Smooth muscle cell (in vitro differentiated cells): ENCODE results near the gene SLC24A3. TPM values are rescaled to one million over a fixed set of nuclear protein-coding genes. Genes with fewer than 3 reads are reported as not detected.

Experiments used
- DNase-seq: peaks from one replicate; lab custom pipeline; 2025; ENCODE audit not compliant: unreplicated experiment; lab: John Stamatoyannopoulos, UW
- H2AFZ ChIP-seq: fragments of 200-600 bp; sonication (generic); 2 replicates; pipeline ENCODE4 v1.6.0; 2016; ENCODE audit warnings: antibody characterized with exemption, low read depth, mild to moderate bottlenecking
- H3F3A ChIP-seq: fragments of 200-600 bp; sonication (generic); 2 replicates; pipeline ENCODE4 v1.6.0; 2017; ENCODE audit warnings: antibody characterized with exemption, low read depth
- H3K27ac ChIP-seq: fragments of 200-600 bp; sonication (generic); 2 replicates; pipeline ENCODE4 v1.5.1; 2016; ENCODE audit warnings: low read depth, mild to moderate bottlenecking
- H3K27me3 ChIP-seq: fragments of 200-600 bp; sonication (generic); 2 replicates; pipeline ENCODE4 v1.6.1; 2016; ENCODE audit warnings: low read depth, mild to moderate bottlenecking
- H3K36me3 ChIP-seq: fragments of 200-600 bp; sonication (generic); 2 replicates; pipeline ENCODE4 v1.5.1; 2016; ENCODE audit warnings: low read depth
- H3K4me1 ChIP-seq: fragments of 200-600 bp; sonication (generic); 2 replicates; pipeline ENCODE4 v1.5.1; 2016; ENCODE audit warnings: low read depth
- H3K4me2 ChIP-seq: fragments of 200-600 bp; sonication (generic); 2 replicates; pipeline ENCODE4 v1.6.0; 2016; ENCODE audit warnings: mild to moderate bottlenecking
- H3K4me3 ChIP-seq: fragments of 200-600 bp; sonication (generic); 2 replicates; pipeline ENCODE4 v1.5.1; 2016; ENCODE audit warnings: mild to moderate bottlenecking
- H3K79me2 ChIP-seq: fragments of 200-600 bp; sonication (generic); 2 replicates; pipeline ENCODE4 v1.6.0; 2016; ENCODE audit warnings: low read depth, mild to moderate bottlenecking
- H3K9ac ChIP-seq: fragments of 200-600 bp; sonication (generic); 2 replicates; pipeline ENCODE4 v1.6.0; 2016; ENCODE audit warnings: low read depth
- H3K9me3 ChIP-seq: fragments of 200-600 bp; sonication (generic); replicated peaks from 2 replicates; pipeline ENCODE4 v1.5.1; 2016; ENCODE audit warnings: low read depth
- H4K20me1 ChIP-seq: fragments of 200-600 bp; sonication (generic); 2 replicates; pipeline ENCODE4 v1.6.0; 2016; ENCODE audit warnings: low read depth
- WGBS: methylation state at CpG from one replicate; pipeline ENCODE4 v1.1.7; 2016; ENCODE audit warnings: low lambda C conversion rate; 5-methylcytosine and 5-hydroxymethylcytosine counted together
- polyA plus RNA-seq: library from polyadenylated mRNA; unstranded; fragments of >200 nt; fragmentation: Nextera tagmentation; extraction: Ambion mirVana; gene quantifications from 2 replicates; pipeline ENCODE4 v1.2.1, GENCODE V29; 2016
- total RNA-seq: library from RNA; depleted of rRNA; stranded (reverse); fragments of >200 nt; gene quantifications from 2 replicates; pipeline ENCODE4 v1.2.3, GENCODE V29; 2014
- TF ChIP-seq, protein P1 (sequence below): fragments of 200-600 bp; sonication (generic); IDR thresholded peaks from 2 replicates; pipeline ENCODE4 v1.5.1; 2017; ENCODE audit warnings: borderline replicate concordance, mild to moderate bottlenecking, antibody characterized with exemption; ENCODE audit not compliant: insufficient read depth, poor library complexity, severe bottlenecking

The SLC24A3 gene
- total and polyA plus RNA-seq, 2 experiments from 2014 or later, result 2.5 to 3.2 TPM

DNA sequence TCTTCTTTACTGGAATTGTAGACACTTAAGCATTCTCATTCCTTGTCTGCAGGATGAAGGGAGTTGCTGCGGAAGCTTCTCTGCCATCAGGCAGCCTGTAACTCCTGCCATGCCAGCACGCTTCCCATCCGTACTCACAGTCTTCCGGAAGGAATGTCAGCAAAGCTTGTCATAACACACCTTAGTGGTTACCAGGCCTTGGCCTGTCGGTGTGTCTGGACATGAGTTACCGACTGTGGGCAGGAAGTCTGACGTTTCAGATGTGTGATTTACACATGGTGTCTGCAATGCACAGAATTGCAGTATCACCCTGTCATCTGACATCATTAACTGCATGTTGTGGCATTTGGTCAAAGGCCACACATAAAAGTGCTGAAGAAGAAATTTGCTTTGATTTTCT lies 102.2 kb downstream of the SLC24A3 start:
- Histone ChIP-seq H4K20me1 (no peaks in the 10 kb centered on the region), H3K9me3 (no peaks in the 10 kb centered on the region)
- WGBS, result 58% methylated on average over 7 of the region's 7 CpGs

DNA sequence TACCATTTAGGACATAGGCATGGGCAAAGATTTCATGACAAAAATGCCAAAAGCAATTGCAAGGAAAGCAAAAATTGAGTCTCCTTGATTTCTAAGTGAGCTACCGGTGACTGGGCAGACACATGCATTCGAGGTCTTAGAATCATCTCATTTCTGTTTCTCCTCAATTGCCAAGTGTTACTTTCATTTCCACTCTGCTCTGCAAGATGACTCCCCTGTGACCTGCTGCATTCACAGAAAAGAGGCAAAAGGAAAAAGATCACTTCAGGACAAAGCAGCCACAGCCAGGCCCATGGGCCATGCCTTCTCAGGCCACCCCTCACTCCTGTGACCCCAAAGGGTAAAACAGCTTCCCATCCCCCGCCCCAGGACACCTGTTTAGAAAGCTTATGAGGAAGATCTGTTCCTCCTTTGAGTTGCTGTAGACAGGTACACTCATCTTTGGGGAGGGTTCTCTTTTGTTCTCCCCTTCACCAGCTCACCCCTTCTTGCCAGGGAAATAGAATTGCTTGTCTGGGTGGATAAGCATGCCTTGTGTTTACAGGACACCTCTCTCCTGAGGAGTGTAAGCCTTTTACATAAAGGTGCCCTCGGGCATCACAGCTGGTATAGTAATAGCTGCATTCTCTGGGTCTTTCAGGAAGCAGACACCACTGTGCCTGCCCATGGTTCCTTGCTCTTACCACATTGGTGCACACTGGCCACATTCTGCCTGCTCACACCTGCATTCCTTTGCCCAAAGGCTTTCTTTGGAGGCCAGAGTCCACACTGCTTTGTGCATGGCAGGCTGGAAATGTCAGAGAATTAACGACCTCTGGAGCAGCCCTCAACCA lies 105.0 kb downstream of the SLC24A3 start:
- no peaks in the 10 kb centered on the region for H3K79me2 ChIP-seq
- H3K27me3 ChIP-seq, result no peaks in the 10 kb centered on the region
- no peak for DNase-seq
- no peaks in the 10 kb centered on the region for H3K9me3 ChIP-seq
- TF ChIP-seq, protein P1, sequence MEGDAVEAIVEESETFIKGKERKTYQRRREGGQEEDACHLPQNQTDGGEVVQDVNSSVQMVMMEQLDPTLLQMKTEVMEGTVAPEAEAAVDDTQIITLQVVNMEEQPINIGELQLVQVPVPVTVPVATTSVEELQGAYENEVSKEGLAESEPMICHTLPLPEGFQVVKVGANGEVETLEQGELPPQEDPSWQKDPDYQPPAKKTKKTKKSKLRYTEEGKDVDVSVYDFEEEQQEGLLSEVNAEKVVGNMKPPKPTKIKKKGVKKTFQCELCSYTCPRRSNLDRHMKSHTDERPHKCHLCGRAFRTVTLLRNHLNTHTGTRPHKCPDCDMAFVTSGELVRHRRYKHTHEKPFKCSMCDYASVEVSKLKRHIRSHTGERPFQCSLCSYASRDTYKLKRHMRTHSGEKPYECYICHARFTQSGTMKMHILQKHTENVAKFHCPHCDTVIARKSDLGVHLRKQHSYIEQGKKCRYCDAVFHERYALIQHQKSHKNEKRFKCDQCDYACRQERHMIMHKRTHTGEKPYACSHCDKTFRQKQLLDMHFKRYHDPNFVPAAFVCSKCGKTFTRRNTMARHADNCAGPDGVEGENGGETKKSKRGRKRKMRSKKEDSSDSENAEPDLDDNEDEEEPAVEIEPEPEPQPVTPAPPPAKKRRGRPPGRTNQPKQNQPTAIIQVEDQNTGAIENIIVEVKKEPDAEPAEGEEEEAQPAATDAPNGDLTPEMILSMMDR, result no peak
- H3K4me1 ChIP-seq, result no peaks in the 10 kb centered on the region
- no peaks in the 10 kb centered on the region for H3K36me3 ChIP-seq
- 81% methylated on average over 5 of the region's 5 CpGs for WGBS
- no peaks in the 10 kb centered on the region for H4K20me1 ChIP-seq
- H3F3A ChIP-seq, result no peaks in the 10 kb centered on the region
- no peak overlapping the region for H3K4me2 ChIP-seq
- no peak overlapping the region for H3K9ac ChIP-seq
- no peak overlapping the region for H3K4me3 ChIP-seq
- no peak overlapping the region for H2AFZ ChIP-seq
- H3K27ac ChIP-seq, result no peak overlapping the region

More for the DNA sequence above, 102.2 kb downstream of the SLC24A3 start:
- no peak for DNase-seq
- peak overlapping the region; percentile 61 for H3K27ac ChIP-seq
- no peaks in the 10 kb centered on the region for H3F3A ChIP-seq
- TF ChIP-seq, protein P1, result no peak
- H3K36me3 ChIP-seq, result no peaks in the 10 kb centered on the region
- H3K4me3 ChIP-seq, result no peak overlapping the region
- no peak overlapping the region for H2AFZ ChIP-seq
- H3K9ac ChIP-seq, result no peak overlapping the region
- no peaks in the 10 kb centered on the region for H3K27me3 ChIP-seq
- no peaks in the 10 kb centered on the region for H3K4me1 ChIP-seq
- H3K4me2 ChIP-seq, result no peak overlapping the region
- no peaks in the 10 kb centered on the region for H3K79me2 ChIP-seq

DNA sequence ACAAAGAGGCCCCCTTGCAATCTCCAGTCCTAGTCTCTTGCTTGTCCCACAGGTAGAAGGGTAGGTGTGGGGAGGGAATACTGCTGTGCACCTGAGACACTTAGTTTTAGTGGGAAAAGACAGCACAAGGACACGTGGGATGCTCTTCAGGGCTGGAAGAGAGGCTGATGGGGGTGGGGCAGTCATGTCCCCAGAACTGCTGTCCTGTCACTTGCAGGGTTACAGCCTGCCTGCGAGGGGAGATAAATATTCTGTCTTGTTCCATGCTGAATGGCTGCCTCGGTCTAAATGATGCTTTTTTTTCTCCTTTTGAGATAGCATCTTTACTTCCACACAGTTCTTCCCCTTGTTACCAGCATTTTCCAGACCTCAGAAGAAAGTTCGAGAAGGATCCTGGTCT lies 106.2 kb downstream of the SLC24A3 start:
- no peaks in the 10 kb centered on the region for H3K4me1 ChIP-seq
- no peak overlapping the region for H2AFZ ChIP-seq
- no peaks in the 10 kb centered on the region for H3F3A ChIP-seq
- TF ChIP-seq, protein P1, result no peak
- no peak overlapping the region for H3K27ac ChIP-seq
- no peaks in the 10 kb centered on the region for H4K20me1 ChIP-seq
- H3K9me3 ChIP-seq, result no peaks in the 10 kb centered on the region
- 70% methylated on average over 4 of the region's 4 CpGs for WGBS
- no peak overlapping the region for H3K4me2 ChIP-seq
- no peak overlapping the region for H3K9ac ChIP-seq
- no peak for DNase-seq
- H3K36me3 ChIP-seq, result no peaks in the 10 kb centered on the region
- no peaks in the 10 kb centered on the region for H3K79me2 ChIP-seq
- no peak overlapping the region for H3K4me3 ChIP-seq
- H3K27me3 ChIP-seq, result no peaks in the 10 kb centered on the region

DNA sequence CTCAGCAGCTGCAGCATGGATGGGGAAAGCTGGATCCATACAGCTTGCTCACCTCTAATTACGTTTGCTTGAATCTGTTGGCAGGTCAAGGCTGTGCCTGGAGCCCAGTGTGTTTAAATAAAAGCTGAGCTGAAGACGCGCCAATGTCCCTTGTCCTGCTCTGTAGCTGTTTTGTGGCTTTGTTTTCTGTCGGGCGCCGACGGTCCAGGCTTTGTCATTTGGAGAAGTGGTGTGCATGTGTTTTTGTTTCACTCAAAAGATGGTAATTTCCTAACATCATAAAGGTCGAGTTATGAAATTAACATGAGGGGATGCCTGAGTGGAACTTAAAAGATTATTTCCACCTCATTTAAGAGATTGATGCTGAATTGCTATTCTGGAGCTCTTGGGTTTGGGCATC lies 107.6 kb downstream of the SLC24A3 start:
- TF ChIP-seq, protein P1, result no peak
- WGBS, result 76% methylated on average over 8 of the region's 8 CpGs
- H3F3A ChIP-seq, result no peaks in the 10 kb centered on the region
- no peak overlapping the region for H3K9ac ChIP-seq
- no peak overlapping the region for H3K4me2 ChIP-seq
- no peaks in the 10 kb centered on the region for H3K27me3 ChIP-seq
- no peaks in the 10 kb centered on the region for H3K9me3 ChIP-seq
- no peaks in the 10 kb centered on the region for H3K36me3 ChIP-seq
- no peak overlapping the region for H2AFZ ChIP-seq
- no peak overlapping the region for H3K4me3 ChIP-seq
- no peaks in the 10 kb centered on the region for H4K20me1 ChIP-seq
- H3K4me1 ChIP-seq, result no peaks in the 10 kb centered on the region
- H3K27ac ChIP-seq, result no peak overlapping the region
- H3K79me2 ChIP-seq, result no peaks in the 10 kb centered on the region
- no peak for DNase-seq
